Dedifferentiated amniotic fluid mesenchymal stem cell (primary cell): ENCODE results near the gene BTAF1.
"Not testable (repeated sequence)": the region's sequence is repeated elsewhere in the genome, so short reads cannot be mapped to it uniquely, and the experiment has no call there.

Experiments used
- DNase-seq: peaks from one replicate; pipeline ENCODE4 v3.0.0-alpha.2; 2016; ENCODE audit errors: extremely low spot score

BTAF1 gene

GRCh38 chr10:91923371-91924211 is at the start of gene BTAF1:
Gene BTAF1 (plus strand): TSS chr10:91923770. CDS start chr10:91924077, 307 bp downstream.
- peak; percentile 92 for DNase-seq

DNA sequence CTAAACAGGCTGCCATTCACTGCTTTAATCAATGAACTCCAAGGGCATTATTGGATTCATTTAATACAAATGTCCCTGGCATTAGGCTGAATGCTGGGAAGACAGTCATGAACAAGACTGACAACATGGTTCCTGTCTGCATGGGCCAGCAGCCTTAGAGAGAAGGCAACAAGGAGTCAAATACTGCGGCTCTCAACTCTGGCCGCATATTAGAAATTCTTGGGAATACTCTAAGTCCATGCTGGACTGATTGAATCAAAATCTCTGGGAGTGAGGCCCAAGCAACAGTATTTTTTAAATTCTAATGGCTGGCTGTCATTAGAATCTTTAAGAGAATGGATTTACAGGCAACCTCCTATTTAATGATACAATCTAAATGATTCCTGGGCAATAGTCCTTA is 48.4 kb upstream of the BTAF1 start:
- DNase-seq = no peak

DNA sequence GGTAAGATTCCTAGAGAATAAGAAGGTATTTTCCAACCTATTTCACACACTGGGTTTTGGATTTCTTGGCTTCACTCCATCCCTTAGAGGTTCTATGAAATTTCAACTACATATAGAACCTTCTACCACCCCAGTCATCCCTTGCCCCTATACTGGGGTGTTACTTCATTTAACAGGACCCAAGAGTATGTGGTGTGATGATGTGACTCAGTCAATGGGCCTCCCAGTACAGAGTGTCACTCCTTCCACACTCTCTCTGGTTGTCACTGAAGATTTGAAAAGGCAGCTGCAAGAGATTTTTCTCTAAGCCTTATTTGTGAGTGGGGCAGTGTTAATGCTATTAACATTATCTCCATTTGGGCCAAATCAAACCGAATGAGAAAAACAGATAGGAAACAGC is 47.8 kb upstream of the BTAF1 start:
- DNase-seq = no peak

DNA sequence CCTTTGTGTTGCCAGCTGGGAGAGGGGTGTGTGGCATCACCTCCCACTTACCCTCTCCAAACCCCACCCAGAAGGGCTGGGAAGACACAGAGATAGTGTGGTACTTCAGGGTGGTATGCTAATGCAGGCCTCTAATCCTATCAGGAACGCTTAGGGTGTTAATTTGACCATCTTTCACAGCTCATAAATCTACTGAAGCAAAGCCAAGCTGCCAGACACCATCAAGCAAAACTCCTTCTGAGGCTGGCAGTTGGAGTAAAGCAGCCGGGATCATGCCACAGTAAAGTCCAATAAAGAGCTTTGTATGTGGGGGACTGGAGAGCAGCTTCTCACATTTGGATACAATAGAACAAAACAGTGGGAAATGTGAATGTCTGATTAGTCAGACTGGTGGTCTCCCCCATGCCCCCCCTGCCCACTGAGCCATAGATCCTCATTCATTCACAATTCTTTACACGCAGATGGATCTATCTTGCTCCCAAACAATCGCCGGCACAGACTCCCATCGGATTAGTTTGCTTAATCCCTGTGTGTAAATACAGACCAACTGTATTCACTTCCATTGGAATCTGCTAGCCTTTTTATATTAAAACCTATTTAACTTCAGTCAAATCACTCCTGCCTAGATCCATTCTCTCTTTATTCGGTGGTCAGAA is 43.9 kb upstream of the BTAF1 start:
- no peak for DNase-seq

DNA sequence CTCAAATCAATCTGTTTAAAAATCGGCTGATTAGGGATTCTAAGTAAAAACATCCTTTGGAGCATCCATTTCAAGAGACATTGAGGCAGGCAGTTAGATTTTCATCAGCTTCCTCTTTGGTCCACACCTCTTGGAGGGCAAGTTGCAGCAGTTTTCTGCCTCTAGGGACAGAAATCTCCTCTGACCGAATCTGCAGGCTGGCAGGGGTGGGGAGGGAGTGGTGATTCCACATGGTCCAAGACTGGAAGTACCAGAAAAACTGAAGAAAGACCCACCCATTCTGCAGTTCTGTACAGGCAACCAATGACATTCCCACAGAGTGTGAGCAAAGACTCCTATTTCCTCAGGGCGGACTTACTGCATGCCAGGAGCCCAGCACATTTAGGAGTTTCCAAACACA is 43.3 kb upstream of the BTAF1 start:
- peak; percentile 51 for DNase-seq

DNA sequence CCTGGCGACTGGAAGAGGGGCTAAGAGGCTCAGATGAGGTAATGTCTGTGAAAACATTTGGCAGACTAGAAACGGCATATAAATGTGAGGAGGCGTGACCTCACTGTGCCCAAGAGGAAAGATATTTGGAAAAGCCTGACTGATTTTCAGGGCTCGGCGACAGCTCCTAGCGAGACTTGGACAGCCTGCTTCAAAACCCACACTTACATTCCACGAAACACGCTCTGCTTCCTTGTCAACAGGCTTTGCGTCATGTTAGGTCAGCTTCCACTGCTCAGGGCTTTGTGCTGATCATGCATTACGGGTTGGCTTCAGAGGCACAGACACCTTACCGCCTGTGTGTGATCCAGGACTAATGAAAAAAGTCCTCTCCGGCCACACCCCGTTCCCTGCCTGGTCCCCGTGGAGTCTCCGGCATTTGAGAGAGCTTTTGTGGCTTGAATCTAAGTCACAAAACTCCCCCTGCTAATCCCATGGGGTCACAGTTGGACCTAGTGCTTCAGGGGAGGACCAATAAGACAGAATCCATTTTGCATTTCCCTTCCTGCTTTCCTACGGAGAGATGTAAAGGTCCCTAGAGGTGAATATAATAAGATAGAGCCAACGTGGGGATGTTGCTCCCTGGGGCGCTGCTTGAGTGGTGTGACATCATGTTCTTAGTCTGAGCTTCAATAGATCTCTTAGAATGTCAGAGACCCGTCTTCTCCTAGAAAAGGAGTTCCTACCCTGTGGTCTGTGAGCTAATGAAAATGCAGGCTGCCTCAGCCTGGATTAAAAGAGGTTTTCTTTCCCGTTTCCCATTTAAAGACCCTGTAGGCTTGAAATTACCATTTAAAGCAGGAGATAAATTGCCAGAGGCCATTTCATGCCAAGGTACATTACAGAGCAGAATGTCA is 39.8 kb upstream of the BTAF1 start:
- DNase-seq = peak; percentile 31

- no peak for DNase-seq
Measured at GRCh38 chr10:91884536-91884935, 39.0 kb upstream of the BTAF1 start.

GRCh38 chr10:91885362-91886079 is 38.0 kb upstream of the BTAF1 start:
- DNase-seq = no peak

DNA sequence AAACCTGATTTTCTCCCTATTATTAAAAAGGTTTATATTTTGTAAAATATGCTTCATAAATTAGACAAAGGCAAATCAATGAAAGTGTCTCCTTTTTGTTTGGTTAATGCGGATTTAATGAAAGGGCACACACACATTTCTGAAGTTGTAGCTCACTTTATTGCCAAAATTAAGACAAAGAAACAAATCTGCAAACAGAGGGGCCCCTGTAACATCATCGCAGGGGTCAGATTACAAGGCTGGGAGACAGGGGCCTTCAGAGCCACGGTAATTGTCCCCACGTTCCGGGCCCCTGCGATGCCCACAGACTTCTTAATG is 36.7 kb upstream of the BTAF1 start:
- DNase-seq = no peak

GRCh38 chr10:91887272-91888076 is 36.1 kb upstream of the BTAF1 start:
- DNase-seq = no peak

DNA sequence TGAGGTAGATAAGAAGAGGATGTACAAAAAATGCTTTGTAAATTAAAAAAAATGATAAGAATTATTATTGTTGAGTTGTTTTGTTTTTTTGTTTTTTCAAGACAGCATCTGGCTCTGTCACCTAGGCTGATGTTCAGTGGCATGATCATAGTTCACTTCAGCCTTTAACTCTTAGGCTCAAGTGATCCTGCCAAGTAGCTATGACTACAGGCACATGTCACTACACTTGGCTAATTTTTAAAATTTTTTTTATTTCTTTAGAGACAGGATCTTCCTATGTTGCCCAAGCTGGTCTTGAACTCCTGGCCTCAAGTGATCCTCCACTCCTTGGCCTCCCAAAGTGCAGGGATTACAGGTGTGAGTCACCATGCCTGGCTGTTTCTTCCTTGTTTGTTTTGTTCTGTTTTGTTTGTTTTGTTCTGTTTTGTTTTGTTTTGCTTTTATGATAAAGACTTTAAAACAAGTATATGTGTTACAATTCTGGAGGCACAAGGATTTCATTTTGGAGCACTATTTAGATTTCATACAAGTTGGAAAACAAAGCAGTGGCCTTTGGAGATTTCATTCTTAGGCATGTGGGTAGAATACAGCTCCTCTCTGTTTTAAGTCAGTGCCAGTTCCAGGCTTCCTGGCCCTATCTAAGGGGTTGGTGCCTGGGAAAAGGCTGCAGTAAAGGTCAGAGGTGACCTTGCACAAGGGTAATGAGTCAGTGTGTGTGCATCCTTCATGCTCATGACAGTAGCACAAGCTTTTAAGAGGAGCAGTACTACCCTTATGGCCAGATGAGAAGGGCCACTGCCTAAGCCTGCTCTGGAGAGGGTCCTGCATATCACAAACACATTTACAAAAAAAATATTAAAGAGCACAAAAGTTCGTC is 32.2 kb upstream of the BTAF1 start:
- DNase-seq = no peak

- no peak for DNase-seq
Measured at GRCh38 chr10:91893051-91893450, 30.5 kb upstream of the BTAF1 start.

DNA sequence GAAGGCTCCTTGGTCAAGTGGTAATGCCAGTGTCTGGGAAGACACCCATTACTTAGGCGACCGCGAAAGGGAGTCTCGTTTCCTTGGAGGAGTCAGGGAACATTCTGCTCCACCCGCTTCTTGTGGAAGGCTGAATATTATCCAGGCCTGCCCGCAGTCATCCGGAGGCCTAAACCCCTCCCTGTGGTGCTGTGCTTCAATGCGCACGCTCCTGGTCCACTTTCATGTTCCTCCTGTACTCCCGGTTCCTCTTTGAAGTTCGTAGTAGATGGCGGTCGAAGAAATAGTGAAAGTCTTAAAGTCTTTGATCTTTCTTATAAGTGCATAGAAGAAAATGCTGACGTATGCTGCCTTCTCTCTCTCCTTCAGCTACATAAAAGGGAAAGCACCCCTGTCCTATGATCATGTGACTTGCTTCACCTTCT is 29.3 kb upstream of the BTAF1 start:
- DNase-seq = not testable (repeated sequence)

DNA sequence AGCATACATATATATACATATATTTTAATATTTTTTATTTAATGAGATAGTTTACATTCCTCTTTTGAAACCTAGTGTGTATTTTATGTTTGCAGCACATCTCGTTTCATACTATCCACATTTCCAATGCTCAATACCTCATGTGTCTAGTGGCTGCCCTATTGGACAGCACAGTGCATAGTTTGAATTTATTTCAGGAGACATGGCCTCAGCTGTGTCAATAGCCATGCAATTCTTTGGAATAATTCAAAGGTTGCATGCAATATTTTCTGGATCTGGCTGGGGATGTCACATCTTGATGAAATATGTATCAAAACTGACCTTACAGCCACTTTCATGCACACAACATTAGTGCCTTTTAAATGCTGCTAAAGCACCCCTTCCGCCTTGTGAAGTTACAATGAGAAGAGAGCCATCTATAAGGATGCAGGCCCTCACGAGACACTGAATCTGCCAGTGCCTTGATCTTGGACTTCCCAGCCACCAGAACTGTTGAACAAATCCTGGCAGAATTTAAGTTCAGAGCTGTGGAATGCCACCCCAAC is 27.3 kb upstream of the BTAF1 start:
- no peak for DNase-seq

- DNase-seq = no peak
Measured at GRCh38 chr10:91897421-91897820, 26.1 kb upstream of the BTAF1 start.

DNA sequence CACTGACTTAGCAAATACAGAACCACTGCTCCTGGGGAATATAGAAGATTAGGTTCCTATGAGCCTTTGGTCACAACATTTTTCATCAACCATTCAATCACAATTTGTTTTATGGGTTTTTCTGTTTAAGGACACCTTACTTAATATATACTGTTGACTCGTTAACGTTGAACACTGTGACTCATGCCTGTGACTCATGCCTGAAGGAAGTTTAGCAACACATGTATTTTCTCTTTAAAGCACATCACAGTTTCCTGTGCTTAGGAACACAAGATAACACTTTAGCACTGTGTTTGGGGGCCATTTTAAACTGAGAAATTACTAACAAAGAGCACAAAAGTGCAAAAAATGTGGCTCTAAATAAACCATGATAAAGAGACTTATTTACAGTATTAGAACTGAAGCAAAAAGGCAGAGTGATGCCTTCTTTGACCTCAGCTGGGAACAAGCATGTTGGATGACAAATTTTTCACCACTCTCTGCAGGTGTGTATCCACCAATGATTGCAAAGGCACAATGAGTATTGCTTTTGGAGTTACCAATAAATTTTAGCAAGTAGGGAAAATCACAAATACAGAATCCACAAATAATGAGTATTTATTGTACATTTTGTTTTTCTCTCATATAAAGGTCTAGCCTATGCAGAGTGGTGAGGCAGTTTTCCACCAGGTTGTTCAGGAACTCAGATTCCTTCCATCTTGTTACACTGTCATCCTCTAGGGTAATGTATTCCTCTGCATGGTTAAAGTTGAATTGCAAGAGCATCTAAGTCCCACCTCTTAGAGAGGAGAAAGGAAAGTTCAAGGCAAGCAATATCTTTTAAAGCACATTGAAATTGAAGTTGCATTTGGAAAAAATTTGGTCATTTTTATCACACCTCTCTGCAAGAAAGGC is 21.5 kb upstream of the BTAF1 start:
- peak; percentile 80 for DNase-seq

DNA sequence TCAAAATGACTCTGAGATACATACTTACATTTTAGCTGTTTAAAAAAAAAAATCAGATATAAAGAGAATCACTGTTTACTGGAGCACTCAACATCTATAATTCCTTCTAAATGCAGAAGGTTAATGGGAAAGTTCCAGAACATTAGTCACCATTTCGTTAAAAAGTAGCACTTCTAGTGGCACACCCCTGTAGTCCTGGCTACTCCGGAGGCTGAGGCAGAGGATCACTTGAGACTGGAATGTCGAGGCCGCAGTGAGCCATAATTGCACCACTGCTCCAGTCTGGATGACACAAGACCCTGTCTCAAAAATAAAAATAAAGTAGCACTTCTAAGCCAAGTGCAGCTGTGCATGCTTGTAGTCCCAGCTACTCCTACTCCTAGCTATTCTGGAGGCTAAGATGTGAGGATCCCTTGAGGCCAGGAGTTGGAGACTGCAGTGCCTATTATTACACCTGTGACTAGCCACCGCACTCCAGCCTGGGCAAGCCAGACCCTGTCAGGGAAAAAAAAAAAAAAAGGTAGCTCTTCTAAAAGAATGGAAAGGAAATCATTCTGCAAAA is 16.5 kb upstream of the BTAF1 start:
- no peak for DNase-seq

DNA sequence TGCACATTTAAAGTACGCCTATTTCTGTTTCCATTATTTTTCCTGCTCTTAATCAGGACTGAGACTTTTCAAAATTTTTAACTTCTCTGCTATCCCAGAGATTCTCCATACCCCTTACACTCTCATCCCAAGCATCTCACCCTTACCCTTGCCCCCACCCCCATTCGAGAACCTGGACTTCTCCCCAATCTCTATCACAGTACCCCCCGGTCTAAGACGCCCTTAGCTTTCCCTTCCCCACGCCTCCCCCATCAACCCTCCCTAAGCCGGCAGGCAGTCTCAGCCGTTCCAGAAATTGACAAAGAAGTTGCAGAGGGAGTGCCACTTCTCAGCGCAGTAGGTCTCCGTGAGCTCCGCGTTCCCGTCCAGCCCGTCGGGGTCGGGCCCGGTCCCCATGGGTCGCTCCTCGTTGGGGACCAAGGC is 15.6 kb upstream of the BTAF1 start:
- DNase-seq = no peak
